Ishikawa (cell line): Measurements from ENCODE around the gene FOXO6.

Source experiments
- CEBPB ChIP-seq: IDR thresholded peaks from 2 replicates; pipeline ENCODE4 v1.6.1; 2012
- CREB1 ChIP-seq: IDR thresholded peaks from 2 replicates; pipeline ENCODE4 v1.6.1; 2012; ENCODE audit warnings: low read depth
- EGR1 ChIP-seq: IDR thresholded peaks from 2 replicates; pipeline ENCODE4 v1.6.1; 2012
- EP300 ChIP-seq: IDR thresholded peaks from 2 replicates; pipeline ENCODE4 v1.6.1; 2012; ENCODE audit warnings: borderline replicate concordance
- FOXM1 ChIP-seq: IDR thresholded peaks from 2 replicates; pipeline ENCODE4 v1.6.1; 2012; ENCODE audit warnings: low read depth, borderline replicate concordance
- RAD21 ChIP-seq: IDR thresholded peaks from 2 replicates; pipeline ENCODE4 v1.6.1; 2012; ENCODE audit warnings: low read depth
- TAF1 ChIP-seq: IDR thresholded peaks from 2 replicates; pipeline ENCODE4 v1.6.1; 2012; ENCODE audit warnings: low read depth, mild to moderate bottlenecking
- TCF12 ChIP-seq: IDR thresholded peaks from 2 replicates; pipeline ENCODE4 v1.6.1; 2012; ENCODE audit warnings: low read depth
- YY1 ChIP-seq: IDR thresholded peaks from 2 replicates; pipeline ENCODE4 v1.6.1; 2012; ENCODE audit warnings: low read depth
- ZBTB7A ChIP-seq: IDR thresholded peaks from 2 replicates; pipeline ENCODE4 v1.6.1; 2012; ENCODE audit warnings: low read depth
- TF ChIP-seq, protein P1 (sequence below): IDR thresholded peaks from 2 replicates; pipeline ENCODE4 v1.6.1; 2012
- TF ChIP-seq, protein P2 (sequence below): IDR thresholded peaks from 2 replicates; pipeline ENCODE4 v1.6.1; 2012
- TF ChIP-seq, protein P3 (sequence below): IDR thresholded peaks from 2 replicates; pipeline ENCODE4 v1.6.1; 2012; ENCODE audit warnings: low read depth, mild to moderate bottlenecking

- no peak for TF ChIP-seq CEBPB
- TF ChIP-seq, protein P1, sequence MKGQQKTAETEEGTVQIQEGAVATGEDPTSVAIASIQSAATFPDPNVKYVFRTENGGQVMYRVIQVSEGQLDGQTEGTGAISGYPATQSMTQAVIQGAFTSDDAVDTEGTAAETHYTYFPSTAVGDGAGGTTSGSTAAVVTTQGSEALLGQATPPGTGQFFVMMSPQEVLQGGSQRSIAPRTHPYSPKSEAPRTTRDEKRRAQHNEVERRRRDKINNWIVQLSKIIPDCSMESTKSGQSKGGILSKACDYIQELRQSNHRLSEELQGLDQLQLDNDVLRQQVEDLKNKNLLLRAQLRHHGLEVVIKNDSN: no peak
- no peak for TF ChIP-seq RAD21
- no peak for TF ChIP-seq FOXM1
- no peak for TF ChIP-seq EGR1
- TF ChIP-seq ZBTB7A: no peak
- no peak for TF ChIP-seq TCF12
- no peak for TF ChIP-seq YY1
- no peak for TF ChIP-seq EP300
- TF ChIP-seq, protein P2, sequence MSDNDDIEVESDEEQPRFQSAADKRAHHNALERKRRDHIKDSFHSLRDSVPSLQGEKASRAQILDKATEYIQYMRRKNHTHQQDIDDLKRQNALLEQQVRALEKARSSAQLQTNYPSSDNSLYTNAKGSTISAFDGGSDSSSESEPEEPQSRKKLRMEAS: no peak
- TF ChIP-seq, protein P3, sequence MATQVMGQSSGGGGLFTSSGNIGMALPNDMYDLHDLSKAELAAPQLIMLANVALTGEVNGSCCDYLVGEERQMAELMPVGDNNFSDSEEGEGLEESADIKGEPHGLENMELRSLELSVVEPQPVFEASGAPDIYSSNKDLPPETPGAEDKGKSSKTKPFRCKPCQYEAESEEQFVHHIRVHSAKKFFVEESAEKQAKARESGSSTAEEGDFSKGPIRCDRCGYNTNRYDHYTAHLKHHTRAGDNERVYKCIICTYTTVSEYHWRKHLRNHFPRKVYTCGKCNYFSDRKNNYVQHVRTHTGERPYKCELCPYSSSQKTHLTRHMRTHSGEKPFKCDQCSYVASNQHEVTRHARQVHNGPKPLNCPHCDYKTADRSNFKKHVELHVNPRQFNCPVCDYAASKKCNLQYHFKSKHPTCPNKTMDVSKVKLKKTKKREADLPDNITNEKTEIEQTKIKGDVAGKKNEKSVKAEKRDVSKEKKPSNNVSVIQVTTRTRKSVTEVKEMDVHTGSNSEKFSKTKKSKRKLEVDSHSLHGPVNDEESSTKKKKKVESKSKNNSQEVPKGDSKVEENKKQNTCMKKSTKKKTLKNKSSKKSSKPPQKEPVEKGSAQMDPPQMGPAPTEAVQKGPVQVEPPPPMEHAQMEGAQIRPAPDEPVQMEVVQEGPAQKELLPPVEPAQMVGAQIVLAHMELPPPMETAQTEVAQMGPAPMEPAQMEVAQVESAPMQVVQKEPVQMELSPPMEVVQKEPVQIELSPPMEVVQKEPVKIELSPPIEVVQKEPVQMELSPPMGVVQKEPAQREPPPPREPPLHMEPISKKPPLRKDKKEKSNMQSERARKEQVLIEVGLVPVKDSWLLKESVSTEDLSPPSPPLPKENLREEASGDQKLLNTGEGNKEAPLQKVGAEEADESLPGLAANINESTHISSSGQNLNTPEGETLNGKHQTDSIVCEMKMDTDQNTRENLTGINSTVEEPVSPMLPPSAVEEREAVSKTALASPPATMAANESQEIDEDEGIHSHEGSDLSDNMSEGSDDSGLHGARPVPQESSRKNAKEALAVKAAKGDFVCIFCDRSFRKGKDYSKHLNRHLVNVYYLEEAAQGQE: no peak
- TF ChIP-seq TAF1: no peak
- TF ChIP-seq CREB1: no peak
These were observed 59.1 kb downstream of the FOXO6 start for GRCh38 chr1:41420351-41420750.
